Breast epithelium (tissue), 4 donors: Measurements from ENCODE around the gene AKT3. TPM values are rescaled to one million over a fixed set of nuclear protein-coding genes. Genes with fewer than 3 reads are reported as not detected.
"Not testable (repeated sequence)": the region's sequence is repeated elsewhere in the genome, so short reads cannot be mapped to it uniquely, and the experiment has no call there.

Source experiments
- DNase-seq, 2 donors: peaks; one replicate each; pipeline ENCODE4 v3.0.0-alpha.2; 2019; ENCODE audit warnings: low spot score in 2 of 2
- H3K27ac ChIP-seq, 2 donors: fragments of 200-600 bp; sonication (generic) in 1 of 2; one replicate each; pipeline ENCODE4 v1.5.1; 2016 to 2019; ENCODE audit warnings: mild to moderate bottlenecking in 1 of 2
- H3K27me3 ChIP-seq, 2 donors: fragments of 200-600 bp; sonication (generic) in 1 of 2; one replicate each; pipeline versions ENCODE4 v1.5.1 to v1.6.0; 2017 to 2019; ENCODE audit warnings: control low read depth in 1 of 2, mild to moderate bottlenecking in 1 of 2
- H3K36me3 ChIP-seq: fragments of 200-600 bp; one replicate; pipeline ENCODE4 v1.5.1; 2019
- H3K4me1 ChIP-seq, 2 donors: fragments of 200-600 bp; sonication (generic); one replicate each; pipeline ENCODE4 v1.5.1; 2016 to 2019; ENCODE audit warnings: control low read depth in 1 of 2
- H3K4me3 ChIP-seq, 3 donors: fragments of 200-600 bp; sonication (generic); 1 replicate in 2 of 3; 2 replicates in 1 of 3; pipeline ENCODE4 v1.5.1; 2016 to 2019; ENCODE audit warnings: mild to moderate bottlenecking in 3 of 3, moderate library complexity in 2 of 3
- H3K9me3 ChIP-seq, 2 donors: fragments of 200-600 bp; sonication (generic) in 1 of 2; one replicate each; pipeline ENCODE4 v1.5.1; 2016 to 2019; ENCODE audit warnings: control low read depth in 1 of 2
- CTCF ChIP-seq, 3 donors: fragments of 450-650 bp; IDR thresholded peaks; one replicate each; pipeline ENCODE4 v1.5.1; 2016 to 2017; ENCODE audit warnings: antibody characterized with exemption in 3 of 3, mild to moderate bottlenecking in 3 of 3, moderate library complexity in 3 of 3
- POLR2A ChIP-seq: fragments of 450-650 bp; IDR thresholded peaks from one replicate; pipeline ENCODE4 v1.6.1; 2016; ENCODE audit warnings: antibody characterized with exemption, mild to moderate bottlenecking, moderate library complexity
- POLR2AphosphoS5 ChIP-seq, 3 donors: sonication (generic); formaldehyde crosslinking; IDR thresholded peaks; one replicate each; pipeline ENCODE4 v1.6.1; 2017; ENCODE audit warnings: antibody characterized with exemption in 3 of 3
- intact Hi-C: fragments of 100-400 bp; cut with DNase I; formaldehyde crosslinking; loops from one replicate; pipeline ENCODE4 v1.15.1; 2023; ENCODE audit warnings: low total_unique reads
- total RNA-seq, 3 donors: library from RNA; depleted of rRNA; stranded (reverse); fragments of >200 nt; gene quantifications; one replicate each; pipeline ENCODE4 v1.1.0, GENCODE V29; 2016

Gene AKT3
- total RNA-seq, 3 donors from 2014 or later, result 49.6 to 58.7 (median 58.7) TPM

DNA sequence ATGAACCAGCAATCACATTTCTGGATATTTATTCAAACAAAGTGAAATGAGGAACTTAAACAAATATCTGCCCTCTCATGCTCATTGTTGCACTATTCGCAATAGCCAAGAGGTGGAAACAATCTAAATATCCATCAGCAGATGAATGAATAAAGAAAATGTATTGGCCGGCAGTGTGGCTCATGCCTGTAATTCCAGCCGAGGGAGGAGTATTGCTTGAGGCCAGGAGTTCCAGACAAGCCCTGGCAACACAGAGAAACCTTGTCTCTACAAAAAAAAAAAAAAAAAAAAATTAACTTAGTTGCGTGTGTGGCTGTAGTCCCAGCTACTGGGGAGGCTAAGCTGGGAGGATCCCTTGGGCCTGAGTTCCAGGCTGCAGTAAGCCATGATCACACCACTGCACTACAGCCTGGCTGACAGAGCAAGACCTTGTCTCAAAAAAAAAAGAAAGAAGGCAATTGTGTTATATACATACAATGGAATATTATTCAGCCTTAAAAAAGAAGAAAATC is 191.4 kb downstream of the AKT3 start:
- Histone ChIP-seq H3K27ac (no peak overlapping the region), H3K36me3 (no peaks in the 10 kb centered on the region), H3K27me3 (no peaks in the 10 kb centered on the region), H3K9me3 (no peaks in the 10 kb centered on the region), H3K4me3 (no peak overlapping the region), H3K4me1 (no peaks in the 10 kb centered on the region)
- no peak for DNase-seq
- intact Hi-C loops, result no loop called here
- TF ChIP-seq POLR2A (no peak), POLR2AphosphoS5 (IDR thresholded peaks at IDR 0.05) (no peak), CTCF (IDR thresholded peaks at IDR 0.05) (no peak)

- no peaks in the 10 kb centered on the region for H3K4me1 ChIP-seq
- no peak for TF ChIP-seq CTCF (IDR thresholded peaks at IDR 0.05)
- no peak for TF ChIP-seq POLR2AphosphoS5 (IDR thresholded peaks at IDR 0.05)
- TF ChIP-seq POLR2A, result no peak
- H3K27ac ChIP-seq, result no peak overlapping the region
- H3K36me3 ChIP-seq, result no peaks in the 10 kb centered on the region
- intact Hi-C loops, result no loop called here
- H3K9me3 ChIP-seq, result no peaks in the 10 kb centered on the region
- no peak for DNase-seq
- H3K4me3 ChIP-seq, result no peak overlapping the region
- no peaks in the 10 kb centered on the region for H3K27me3 ChIP-seq
Measured at GRCh38 chr1:243657793-243658192, 192.2 kb downstream of the AKT3 start.

DNA sequence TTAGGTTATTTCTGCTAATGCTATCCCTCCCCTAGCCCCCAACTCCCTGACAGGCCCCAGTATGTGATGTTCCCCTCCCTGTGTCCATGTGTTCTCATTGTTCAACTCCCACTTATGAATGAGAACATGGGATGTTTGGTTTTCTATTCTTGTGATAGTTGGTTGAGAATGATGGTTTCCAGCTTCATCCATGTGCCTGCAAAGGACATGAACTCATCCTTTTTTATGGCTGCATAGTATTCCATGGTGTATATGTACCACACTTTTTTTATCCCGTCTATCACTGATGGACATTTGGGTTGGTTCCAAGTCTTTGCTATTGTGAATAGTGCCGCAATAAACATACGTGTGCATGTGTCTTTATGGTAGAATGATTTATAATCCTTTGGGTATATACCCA is 200.5 kb downstream of the AKT3 start:
- DNase-seq, intact Hi-C loops, H3K4me1 ChIP-seq, H3K36me3 ChIP-seq, H3K27me3 ChIP-seq, H3K27ac ChIP-seq, H3K4me3 ChIP-seq, H3K9me3 ChIP-seq: not testable (repeated sequence)

GRCh38 chr1:243646841-243647240 is 203.2 kb downstream of the AKT3 start:
- Histone ChIP-seq H3K36me3 (peaks cover 3% of the 10 kb centered on the region), H3K27ac (no peak overlapping the region), H3K9me3 (peaks cover 0 to 7% of the 10 kb centered on the region in 2 donors), H3K27me3 (no peaks in the 10 kb centered on the region), H3K4me3 (no peak overlapping the region), H3K4me1 (no peaks in the 10 kb centered on the region)
- intact Hi-C loops, result no loop called here
- TF ChIP-seq POLR2AphosphoS5 (IDR thresholded peaks at IDR 0.05) (no peak), CTCF (IDR thresholded peaks at IDR 0.05) (no peak), POLR2A (no peak)
- no peak for DNase-seq

DNA sequence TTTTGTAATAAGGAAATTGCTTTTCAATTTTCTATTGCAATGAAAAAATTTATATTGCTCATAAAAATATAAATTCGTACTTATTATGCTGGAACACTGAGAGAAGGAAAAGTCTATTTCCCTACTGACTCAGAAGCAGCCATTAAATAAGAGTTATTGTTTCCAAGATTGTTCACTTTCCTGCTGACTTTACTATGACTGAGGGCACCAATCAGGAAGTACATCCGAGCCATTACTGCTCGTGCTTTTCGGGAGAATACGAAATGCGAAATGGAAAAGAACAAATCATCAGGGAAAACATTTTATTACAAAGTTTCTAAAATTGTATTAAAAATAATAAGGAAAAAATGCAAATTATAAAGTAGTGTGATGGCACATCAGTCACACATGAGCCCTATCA is 204.8 kb downstream of the AKT3 start:
- TF ChIP-seq CTCF (IDR thresholded peaks at IDR 0.05) (no peak), POLR2AphosphoS5 (IDR thresholded peaks at IDR 0.05) (no peak), POLR2A (no peak)
- H3K27me3 ChIP-seq, result no peaks in the 10 kb centered on the region
- intact Hi-C loops, result no loop called here
- peaks cover 0 to 7% of the 10 kb centered on the region in 2 donors for H3K9me3 ChIP-seq
- no peak overlapping the region for H3K4me3 ChIP-seq
- no peaks in the 10 kb centered on the region for H3K4me1 ChIP-seq
- H3K27ac ChIP-seq, result no peak overlapping the region
- H3K36me3 ChIP-seq, result peaks cover 3% of the 10 kb centered on the region
- no peak for DNase-seq

DNA sequence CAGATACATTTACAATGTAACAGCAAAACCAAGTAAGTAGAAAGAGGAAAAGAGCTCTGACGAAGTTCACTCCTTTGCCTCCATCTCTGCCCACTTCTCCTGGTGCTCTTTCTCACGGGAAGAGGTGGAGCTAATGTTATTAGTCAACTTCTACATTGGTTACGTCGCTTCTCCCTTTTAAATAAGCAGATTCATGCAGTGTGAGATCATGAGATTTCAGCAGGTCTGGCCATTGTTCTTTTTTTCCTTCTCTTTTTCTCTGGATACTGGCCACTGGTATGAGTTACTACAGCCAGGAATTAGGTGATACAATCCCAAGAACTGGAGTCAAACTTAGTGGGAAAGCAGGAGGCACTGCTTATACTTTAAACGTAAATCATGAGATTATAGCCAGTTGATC is 207.1 kb downstream of the AKT3 start:
- TF ChIP-seq CTCF (IDR thresholded peaks at IDR 0.05) (no peak), POLR2A (no peak), POLR2AphosphoS5 (IDR thresholded peaks at IDR 0.05) (no peak)
- no peaks in the 10 kb centered on the region for H3K27me3 ChIP-seq
- peaks cover 6 to 17% of the 10 kb centered on the region in 2 donors for H3K9me3 ChIP-seq
- intact Hi-C loops, result no loop called here
- no peak for DNase-seq
- H3K27ac ChIP-seq, result no peak overlapping the region
- no peak overlapping the region for H3K4me3 ChIP-seq
- H3K4me1 ChIP-seq, result no peaks in the 10 kb centered on the region
- peaks cover 3% of the 10 kb centered on the region for H3K36me3 ChIP-seq
